Spleen (tissue), 7 donors: ENCODE data around the gene ARMC6.

Experiments used
- POLR2A ChIP-seq, 3 donors: fragments of 450-650 bp; IDR thresholded peaks; one replicate each; pipeline ENCODE4 v1.5.1; 2017; ENCODE audit warnings: antibody characterized with exemption in 3 of 3, mild to moderate bottlenecking in 1 of 3
- TF ChIP-seq, protein P1 (sequence below), 11 experiments: fragments of 200-600 bp in 7 of 11; fragments of 450-650 bp in 4 of 11; sonication (generic) in 4 of 11; IDR thresholded peaks in 8 of 11; conservative IDR thresholded peaks in 3 of 11; 1 replicate in 7 of 11; 2 replicates in 4 of 11; pipeline versions ENCODE4 v1.4.0 to v1.8.0; 2016 to 2021; ENCODE audit warnings: antibody characterized with exemption in 11 of 11, inconsistent platforms in 4 of 11, mild to moderate bottlenecking in 1 of 11
- donor health status: DM: no; HTN: no; CAD: no; lungs with moderate emphysema.
- donor health status: DM: no; HTN: no; CAD: no.
- donor health status: DM: no; HTN: no; CAD: no.

DNA sequence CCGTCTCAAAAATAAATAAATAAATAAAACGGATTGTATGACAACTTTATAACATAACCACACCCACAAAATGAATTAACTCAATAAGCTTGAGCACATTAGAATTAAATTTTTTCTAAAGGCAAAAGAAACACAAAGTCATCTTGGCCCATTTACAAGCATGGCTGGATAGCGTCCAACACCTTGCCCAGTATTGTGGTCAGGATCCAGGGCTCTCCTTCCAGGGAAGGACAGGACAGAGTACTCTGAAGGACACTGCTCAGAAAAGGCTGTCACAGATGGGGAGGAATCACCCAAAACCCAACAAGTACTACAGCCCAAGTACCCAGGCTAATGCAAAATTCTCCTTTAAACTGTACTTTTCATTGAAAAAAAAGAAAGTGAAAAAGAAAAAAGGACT lies 27.2 kb upstream of the ARMC6 start:
- TF ChIP-seq, protein P1, sequence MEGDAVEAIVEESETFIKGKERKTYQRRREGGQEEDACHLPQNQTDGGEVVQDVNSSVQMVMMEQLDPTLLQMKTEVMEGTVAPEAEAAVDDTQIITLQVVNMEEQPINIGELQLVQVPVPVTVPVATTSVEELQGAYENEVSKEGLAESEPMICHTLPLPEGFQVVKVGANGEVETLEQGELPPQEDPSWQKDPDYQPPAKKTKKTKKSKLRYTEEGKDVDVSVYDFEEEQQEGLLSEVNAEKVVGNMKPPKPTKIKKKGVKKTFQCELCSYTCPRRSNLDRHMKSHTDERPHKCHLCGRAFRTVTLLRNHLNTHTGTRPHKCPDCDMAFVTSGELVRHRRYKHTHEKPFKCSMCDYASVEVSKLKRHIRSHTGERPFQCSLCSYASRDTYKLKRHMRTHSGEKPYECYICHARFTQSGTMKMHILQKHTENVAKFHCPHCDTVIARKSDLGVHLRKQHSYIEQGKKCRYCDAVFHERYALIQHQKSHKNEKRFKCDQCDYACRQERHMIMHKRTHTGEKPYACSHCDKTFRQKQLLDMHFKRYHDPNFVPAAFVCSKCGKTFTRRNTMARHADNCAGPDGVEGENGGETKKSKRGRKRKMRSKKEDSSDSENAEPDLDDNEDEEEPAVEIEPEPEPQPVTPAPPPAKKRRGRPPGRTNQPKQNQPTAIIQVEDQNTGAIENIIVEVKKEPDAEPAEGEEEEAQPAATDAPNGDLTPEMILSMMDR (IDR thresholded peaks at IDR 0.05 in 8 of 11, conservative IDR thresholded peaks at IDR 0.05 in 3 of 11), result no peak
- TF ChIP-seq POLR2A (IDR thresholded peaks at IDR 0.05), result no peak
